HepG2 (cell line): Measurements from ENCODE around the gene C1orf185. TPM values are rescaled to one million over a fixed set of nuclear protein-coding genes. Genes with fewer than 3 reads are reported as not detected.

Source experiments
- ERF ChIP-seq: IDR thresholded peaks from 2 replicates; pipeline ENCODE4 v1.6.1; 2018; ENCODE audit warnings: missing biosample characterization, missing genetic modification reagents
- GATAD2A ChIP-seq: IDR thresholded peaks from 2 replicates; pipeline ENCODE4 v1.6.1; 2016
- MTA1 ChIP-seq: sonication (generic); formaldehyde crosslinking; IDR thresholded peaks from 2 replicates; pipeline ENCODE4 v1.4.0; 2020; ENCODE audit warnings: missing genetic modification reagents, mild to moderate bottlenecking, borderline replicate concordance
- SAFB2 ChIP-seq: sonication (generic); formaldehyde crosslinking; IDR thresholded peaks from 2 replicates; pipeline ENCODE4 v1.5.1; 2020; ENCODE audit warnings: missing genetic modification reagents, low read depth, mild to moderate bottlenecking, borderline replicate concordance
- SIN3A ChIP-seq: IDR thresholded peaks from 2 replicates; pipeline ENCODE4 v1.6.1; 2011; ENCODE audit warnings: low read depth, mild to moderate bottlenecking, control low read depth, low read length, borderline replicate concordance
- SKI ChIP-seq: fragments of 450-650 bp; IDR thresholded peaks from one replicate; pipeline ENCODE4 v1.6.1; 2018; ENCODE audit warnings: mild to moderate bottlenecking; ENCODE audit not compliant: partially characterized antibody
- ZBTB1 ChIP-seq: sonication (generic); formaldehyde crosslinking; IDR thresholded peaks from 2 replicates; pipeline ENCODE4 v1.4.0; 2020; ENCODE audit warnings: missing genetic modification reagents, borderline replicate concordance
- ZFP90 ChIP-seq: sonication (generic); formaldehyde crosslinking; IDR thresholded peaks from 2 replicates; pipeline ENCODE4 v1.8.0; 2022; ENCODE audit warnings: missing genetic modification reagents, mild to moderate bottlenecking, inconsistent platforms, borderline replicate concordance
- ZFY ChIP-seq: sonication (generic); formaldehyde crosslinking; IDR thresholded peaks from 2 replicates; pipeline ENCODE4 v1.4.0; 2020; ENCODE audit warnings: missing genetic modification reagents
- ZNF225 ChIP-seq: sonication (generic); formaldehyde crosslinking; IDR thresholded peaks from 2 replicates; pipeline ENCODE4 v1.4.0; 2020; ENCODE audit warnings: mild to moderate bottlenecking, missing genetic modification reagents
- ZNF552 ChIP-seq: sonication (generic); formaldehyde crosslinking; IDR thresholded peaks from 2 replicates; pipeline ENCODE4 v1.9.0; 2022; ENCODE audit warnings: missing genetic modification reagents, mild to moderate bottlenecking, borderline replicate concordance
- polyA plus RNA-seq, 8 experiments: library from polyadenylated mRNA; depleted of rRNA in 3 of 8; stranded (reverse) in 7 of 8; unstranded in 1 of 8; fragments of >200 nt; fragmentation: Illumina TruSeq in 4 of 8; extraction: Trizol in 4 of 8; gene quantifications; 2 replicates each; pipeline versions ENCODE4 v1.2.1 to v1.2.3, GENCODE V29; 2011 to 2016; ENCODE audit warnings: low read depth in 4 of 8, missing spikeins in 1 of 8, mixed read lengths in 1 of 8; ENCODE audit not compliant: insufficient read depth in 1 of 8
- total RNA-seq, 5 experiments: library from RNA; depleted of rRNA; stranded (reverse); fragments of >200 nt; fragmentation: Illumina TruSeq; extraction: Trizol; gene quantifications; 2 replicates each; pipeline ENCODE4 v1.2.3, GENCODE V29; 2016; ENCODE audit warnings: low read depth in 1 of 5
- TF ChIP-seq, protein P1 (sequence below): sonication (generic); formaldehyde crosslinking; IDR thresholded peaks from 2 replicates; pipeline ENCODE4 v1.4.0; 2020; ENCODE audit warnings: missing genetic modification reagents, mild to moderate bottlenecking, borderline replicate concordance
- TF ChIP-seq, protein P2 (sequence below): sonication (generic); formaldehyde crosslinking; conservative IDR thresholded peaks from 2 replicates; pipeline ENCODE4 v1.8.0; 2022; ENCODE audit warnings: missing genetic modification reagents
- TF ChIP-seq, protein P3 (sequence below): sonication (generic); formaldehyde crosslinking; IDR thresholded peaks from 2 replicates; pipeline ENCODE4 v1.5.0; 2020; ENCODE audit warnings: missing genetic modification reagents, mild to moderate bottlenecking, borderline replicate concordance
- TF ChIP-seq, protein P4 (sequence below): sonication (generic); formaldehyde crosslinking; IDR thresholded peaks from 2 replicates; pipeline ENCODE4 v1.4.0; 2020; ENCODE audit warnings: mild to moderate bottlenecking, missing genetic modification reagents
- TF ChIP-seq, protein P5 (sequence below): sonication (generic); formaldehyde crosslinking; IDR thresholded peaks from 2 replicates; pipeline ENCODE4 v1.4.0; 2020; ENCODE audit warnings: missing genetic modification reagents
- TF ChIP-seq, protein P6 (sequence below): sonication (generic); formaldehyde crosslinking; IDR thresholded peaks from 2 replicates; pipeline ENCODE4 v1.4.0; 2020; ENCODE audit warnings: missing genetic modification reagents, borderline replicate concordance

C1orf185 gene
- total and polyA plus RNA-seq, 2 of the 13 experiments (the other 11 are each of a cell fraction or from before 2014, with no cell fraction given), result not detected

DNA sequence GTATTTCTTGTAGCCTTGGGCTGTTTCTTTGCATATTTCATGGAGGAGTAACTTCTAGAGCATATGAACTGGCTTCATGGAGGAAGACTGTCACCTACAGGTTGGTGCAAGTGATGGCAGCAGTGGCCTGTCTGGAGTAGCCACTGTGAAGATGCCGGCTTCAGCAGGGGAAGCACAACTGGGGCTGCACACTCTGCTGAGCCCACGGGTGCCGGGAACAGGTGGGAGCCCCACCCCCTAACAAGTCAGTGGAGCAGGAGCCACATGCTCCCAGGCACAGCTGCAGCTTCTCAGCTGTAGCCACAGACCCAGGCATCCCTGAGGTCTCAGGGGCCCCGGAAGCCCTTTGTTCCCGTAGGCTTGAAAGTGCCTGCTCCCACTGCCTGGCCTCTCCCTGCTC is 43.2 kb upstream of the C1orf185 start (continued):
- TF ChIP-seq, protein P1, sequence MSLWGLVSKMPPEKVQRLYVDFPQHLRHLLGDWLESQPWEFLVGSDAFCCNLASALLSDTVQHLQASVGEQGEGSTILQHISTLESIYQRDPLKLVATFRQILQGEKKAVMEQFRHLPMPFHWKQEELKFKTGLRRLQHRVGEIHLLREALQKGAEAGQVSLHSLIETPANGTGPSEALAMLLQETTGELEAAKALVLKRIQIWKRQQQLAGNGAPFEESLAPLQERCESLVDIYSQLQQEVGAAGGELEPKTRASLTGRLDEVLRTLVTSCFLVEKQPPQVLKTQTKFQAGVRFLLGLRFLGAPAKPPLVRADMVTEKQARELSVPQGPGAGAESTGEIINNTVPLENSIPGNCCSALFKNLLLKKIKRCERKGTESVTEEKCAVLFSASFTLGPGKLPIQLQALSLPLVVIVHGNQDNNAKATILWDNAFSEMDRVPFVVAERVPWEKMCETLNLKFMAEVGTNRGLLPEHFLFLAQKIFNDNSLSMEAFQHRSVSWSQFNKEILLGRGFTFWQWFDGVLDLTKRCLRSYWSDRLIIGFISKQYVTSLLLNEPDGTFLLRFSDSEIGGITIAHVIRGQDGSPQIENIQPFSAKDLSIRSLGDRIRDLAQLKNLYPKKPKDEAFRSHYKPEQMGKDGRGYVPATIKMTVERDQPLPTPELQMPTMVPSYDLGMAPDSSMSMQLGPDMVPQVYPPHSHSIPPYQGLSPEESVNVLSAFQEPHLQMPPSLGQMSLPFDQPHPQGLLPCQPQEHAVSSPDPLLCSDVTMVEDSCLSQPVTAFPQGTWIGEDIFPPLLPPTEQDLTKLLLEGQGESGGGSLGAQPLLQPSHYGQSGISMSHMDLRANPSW (CRISPR knock-in tag), result no peak
- TF ChIP-seq SIN3A (no peak), GATAD2A (CRISPR knock-in tag) (0 out of 2 replicates have a peak, but pooled peaks have one; percentile 11), SKI (no peak), SAFB2 (CRISPR knock-in tag) (no peak), ZFY (CRISPR knock-in tag) (peak; percentile 23; the same call in 1 of the 2 replicates), ZNF552 (CRISPR knock-in tag) (no peak), ERF (CRISPR knock-in tag) (0 out of 2 replicates have a peak, but pooled peaks have one; percentile 31), ZBTB1 (CRISPR knock-in tag) (no peak), ZFP90 (CRISPR knock-in tag) (no peak), MTA1 (CRISPR knock-in tag) (no peak), ZNF225 (no peak)
- TF ChIP-seq, protein P2, sequence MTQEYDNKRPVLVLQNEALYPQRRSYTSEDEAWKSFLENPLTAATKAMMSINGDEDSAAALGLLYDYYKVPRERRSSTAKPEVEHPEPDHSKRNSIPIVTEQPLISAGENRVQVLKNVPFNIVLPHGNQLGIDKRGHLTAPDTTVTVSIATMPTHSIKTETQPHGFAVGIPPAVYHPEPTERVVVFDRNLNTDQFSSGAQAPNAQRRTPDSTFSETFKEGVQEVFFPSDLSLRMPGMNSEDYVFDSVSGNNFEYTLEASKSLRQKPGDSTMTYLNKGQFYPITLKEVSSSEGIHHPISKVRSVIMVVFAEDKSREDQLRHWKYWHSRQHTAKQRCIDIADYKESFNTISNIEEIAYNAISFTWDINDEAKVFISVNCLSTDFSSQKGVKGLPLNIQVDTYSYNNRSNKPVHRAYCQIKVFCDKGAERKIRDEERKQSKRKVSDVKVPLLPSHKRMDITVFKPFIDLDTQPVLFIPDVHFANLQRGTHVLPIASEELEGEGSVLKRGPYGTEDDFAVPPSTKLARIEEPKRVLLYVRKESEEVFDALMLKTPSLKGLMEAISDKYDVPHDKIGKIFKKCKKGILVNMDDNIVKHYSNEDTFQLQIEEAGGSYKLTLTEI, result no peak
- TF ChIP-seq, protein P3, sequence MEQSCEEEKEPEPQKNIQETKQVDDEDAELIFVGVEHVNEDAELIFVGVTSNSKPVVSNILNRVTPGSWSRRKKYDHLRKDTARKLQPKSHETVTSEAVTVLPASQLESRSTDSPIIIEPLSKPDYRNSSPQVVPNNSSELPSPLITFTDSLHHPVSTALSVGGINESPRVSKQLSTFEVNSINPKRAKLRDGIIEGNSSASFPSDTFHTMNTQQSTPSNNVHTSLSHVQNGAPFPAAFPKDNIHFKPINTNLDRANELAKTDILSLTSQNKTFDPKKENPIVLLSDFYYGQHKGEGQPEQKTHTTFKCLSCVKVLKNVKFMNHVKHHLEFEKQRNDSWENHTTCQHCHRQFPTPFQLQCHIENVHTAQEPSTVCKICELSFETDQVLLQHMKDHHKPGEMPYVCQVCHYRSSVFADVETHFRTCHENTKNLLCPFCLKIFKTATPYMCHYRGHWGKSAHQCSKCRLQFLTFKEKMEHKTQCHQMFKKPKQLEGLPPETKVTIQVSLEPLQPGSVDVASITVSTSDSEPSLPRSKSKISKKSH (CRISPR knock-in tag), result peak; percentile 30; the same call in 1 of the 2 replicates
- TF ChIP-seq, protein P4, sequence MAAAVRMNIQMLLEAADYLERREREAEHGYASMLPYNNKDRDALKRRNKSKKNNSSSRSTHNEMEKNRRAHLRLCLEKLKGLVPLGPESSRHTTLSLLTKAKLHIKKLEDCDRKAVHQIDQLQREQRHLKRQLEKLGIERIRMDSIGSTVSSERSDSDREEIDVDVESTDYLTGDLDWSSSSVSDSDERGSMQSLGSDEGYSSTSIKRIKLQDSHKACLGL, result no peak
- TF ChIP-seq, protein P5, sequence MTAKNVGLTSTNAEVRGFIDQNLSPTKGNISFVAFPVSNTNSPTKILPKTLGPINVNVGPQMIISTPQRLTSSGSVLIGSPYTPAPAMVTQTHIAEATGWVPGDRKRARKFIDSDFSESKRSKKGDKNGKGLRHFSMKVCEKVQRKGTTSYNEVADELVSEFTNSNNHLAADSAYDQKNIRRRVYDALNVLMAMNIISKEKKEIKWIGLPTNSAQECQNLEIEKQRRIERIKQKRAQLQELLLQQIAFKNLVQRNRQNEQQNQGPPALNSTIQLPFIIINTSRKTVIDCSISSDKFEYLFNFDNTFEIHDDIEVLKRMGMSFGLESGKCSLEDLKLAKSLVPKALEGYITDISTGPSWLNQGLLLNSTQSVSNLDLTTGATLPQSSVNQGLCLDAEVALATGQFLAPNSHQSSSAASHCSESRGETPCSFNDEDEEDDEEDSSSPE (CRISPR knock-in tag), result no peak
- TF ChIP-seq, protein P6, sequence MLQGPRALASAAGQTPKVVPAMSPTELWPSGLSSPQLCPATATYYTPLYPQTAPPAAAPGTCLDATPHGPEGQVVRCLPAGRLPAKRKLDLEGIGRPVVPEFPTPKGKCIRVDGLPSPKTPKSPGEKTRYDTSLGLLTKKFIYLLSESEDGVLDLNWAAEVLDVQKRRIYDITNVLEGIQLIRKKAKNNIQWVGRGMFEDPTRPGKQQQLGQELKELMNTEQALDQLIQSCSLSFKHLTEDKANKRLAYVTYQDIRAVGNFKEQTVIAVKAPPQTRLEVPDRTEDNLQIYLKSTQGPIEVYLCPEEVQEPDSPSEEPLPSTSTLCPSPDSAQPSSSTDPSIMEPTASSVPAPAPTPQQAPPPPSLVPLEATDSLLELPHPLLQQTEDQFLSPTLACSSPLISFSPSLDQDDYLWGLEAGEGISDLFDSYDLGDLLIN (CRISPR knock-in tag), result 0 out of 2 replicates have a peak, but pooled peaks have one; percentile 43
